ENCODE measurements around the gene DNAI4.
"Not testable (repeated sequence)": the region's sequence is repeated elsewhere in the genome, so short reads cannot be mapped to it uniquely, and the experiment has no call there.

The DNAI4 gene

DNA sequence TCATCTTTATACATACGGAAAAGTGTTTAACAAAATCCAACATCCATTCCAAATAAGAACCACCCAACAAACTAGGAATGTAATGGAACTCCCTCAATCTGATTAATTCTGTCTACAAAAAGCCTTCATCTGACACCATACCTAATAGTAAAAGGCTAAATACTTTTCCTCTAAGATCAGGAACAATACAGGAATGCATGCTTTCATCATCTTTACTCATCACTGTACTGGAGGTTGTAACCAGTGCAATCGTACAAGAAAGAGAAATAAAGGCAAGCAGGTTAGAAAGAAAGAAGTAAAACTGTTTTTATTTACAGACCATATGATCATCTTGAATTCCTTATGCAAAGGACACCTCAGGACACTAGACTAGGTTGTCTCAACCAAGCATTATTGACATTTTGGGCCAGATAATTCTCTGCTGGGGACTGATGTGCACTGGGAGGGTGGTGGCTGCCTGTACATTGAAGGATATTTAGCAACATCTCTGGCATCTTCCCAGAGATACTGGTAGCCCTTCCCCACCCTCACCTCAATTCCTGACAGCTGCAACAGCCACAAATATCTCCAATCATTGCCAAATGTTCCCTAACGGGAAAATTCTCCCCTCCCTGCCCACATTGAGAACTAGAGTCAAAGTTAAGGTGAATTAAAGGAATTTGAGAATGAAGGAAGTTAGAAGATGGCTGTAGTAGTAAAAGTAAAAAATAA lies 93.0 kb downstream of the DNAI4 start:
- no peak for DNase-seq

DNA sequence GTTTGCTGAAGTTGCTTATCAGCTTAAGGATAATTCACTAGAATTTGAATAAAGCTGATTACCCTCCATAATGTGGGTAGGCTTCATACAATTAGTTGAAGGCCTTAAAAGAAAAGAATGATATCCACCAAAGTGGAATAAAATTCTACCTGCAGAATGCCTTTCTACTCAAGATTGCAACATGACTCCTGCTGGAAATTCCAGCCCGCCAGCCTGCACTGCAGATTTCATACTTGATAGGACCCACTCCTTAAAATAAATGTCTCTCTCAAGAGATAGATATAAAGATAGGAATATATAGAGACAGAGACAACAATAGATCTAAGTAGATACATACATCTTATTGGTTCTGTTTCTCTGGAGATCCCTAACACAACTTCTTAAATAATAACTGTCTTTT lies 99.9 kb downstream of the DNAI4 start:
- DNase-seq = no peak

DNA sequence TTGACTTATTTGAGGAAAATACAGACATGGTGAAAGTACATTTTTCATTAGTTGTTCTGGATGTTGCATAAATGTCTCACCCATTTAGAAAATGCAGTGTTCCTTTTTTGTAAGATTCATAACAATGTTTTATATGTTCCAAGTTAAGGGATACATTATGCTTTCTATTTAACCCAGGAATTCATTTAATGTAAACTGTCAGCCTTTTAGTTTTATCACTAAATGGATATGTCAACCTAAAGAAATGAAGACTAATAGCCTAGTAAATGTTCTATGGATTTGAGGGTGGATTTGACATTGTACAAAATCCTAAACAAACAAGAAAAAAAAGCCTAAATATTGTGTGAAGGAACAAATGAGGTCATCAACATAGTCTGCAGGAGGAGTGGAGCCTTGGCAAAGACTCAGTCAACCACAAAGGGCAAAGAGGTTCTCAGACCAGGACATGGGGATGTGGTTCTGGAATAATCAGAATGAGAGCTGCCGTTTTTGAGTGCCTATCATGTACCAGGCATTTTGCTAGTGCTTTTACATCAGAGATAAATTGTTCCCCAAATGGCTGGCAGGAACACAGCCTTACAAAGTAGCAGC lies 114.8 kb downstream of the DNAI4 start:
- DNase-seq = no peak

DNA sequence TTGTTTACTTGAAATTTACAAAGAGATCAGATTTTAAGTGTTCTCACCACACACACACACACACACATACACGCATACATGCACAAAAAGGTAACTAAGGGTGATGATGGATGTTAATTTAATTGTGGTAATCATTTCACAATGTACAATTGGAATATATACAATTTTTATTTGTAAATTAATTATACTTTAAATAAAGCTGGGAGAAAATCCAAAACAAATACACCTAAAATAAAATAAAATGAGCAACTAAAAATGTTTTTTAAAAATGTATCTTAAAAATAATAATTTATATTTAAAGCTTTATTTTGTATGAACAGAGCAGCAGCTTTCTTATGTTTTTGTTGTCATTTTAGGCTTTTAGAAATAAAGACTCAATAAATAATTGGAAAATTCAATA lies 115.4 kb downstream of the DNAI4 start:
- DNase-seq = no peak

DNA sequence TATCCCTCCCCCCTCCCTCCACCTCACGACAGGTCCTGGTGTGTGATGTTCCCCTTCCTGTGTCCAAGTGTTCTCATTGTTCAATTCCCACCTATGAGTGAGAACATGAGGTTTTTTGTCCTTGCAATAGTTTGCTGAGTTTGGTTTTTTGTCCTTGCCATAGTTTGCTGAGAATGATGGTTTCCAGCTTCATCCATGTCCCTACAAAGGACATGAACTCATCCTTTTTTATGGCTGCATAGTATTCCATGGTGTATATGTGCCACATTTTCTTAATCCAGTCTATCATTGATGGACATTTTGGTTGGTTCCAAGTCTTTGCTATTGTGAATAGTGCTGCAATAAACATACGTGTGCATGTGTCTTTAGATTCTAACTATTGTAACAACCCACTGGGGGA lies 128.8 kb downstream of the DNAI4 start:
- not testable (repeated sequence) for DNase-seq

DNA sequence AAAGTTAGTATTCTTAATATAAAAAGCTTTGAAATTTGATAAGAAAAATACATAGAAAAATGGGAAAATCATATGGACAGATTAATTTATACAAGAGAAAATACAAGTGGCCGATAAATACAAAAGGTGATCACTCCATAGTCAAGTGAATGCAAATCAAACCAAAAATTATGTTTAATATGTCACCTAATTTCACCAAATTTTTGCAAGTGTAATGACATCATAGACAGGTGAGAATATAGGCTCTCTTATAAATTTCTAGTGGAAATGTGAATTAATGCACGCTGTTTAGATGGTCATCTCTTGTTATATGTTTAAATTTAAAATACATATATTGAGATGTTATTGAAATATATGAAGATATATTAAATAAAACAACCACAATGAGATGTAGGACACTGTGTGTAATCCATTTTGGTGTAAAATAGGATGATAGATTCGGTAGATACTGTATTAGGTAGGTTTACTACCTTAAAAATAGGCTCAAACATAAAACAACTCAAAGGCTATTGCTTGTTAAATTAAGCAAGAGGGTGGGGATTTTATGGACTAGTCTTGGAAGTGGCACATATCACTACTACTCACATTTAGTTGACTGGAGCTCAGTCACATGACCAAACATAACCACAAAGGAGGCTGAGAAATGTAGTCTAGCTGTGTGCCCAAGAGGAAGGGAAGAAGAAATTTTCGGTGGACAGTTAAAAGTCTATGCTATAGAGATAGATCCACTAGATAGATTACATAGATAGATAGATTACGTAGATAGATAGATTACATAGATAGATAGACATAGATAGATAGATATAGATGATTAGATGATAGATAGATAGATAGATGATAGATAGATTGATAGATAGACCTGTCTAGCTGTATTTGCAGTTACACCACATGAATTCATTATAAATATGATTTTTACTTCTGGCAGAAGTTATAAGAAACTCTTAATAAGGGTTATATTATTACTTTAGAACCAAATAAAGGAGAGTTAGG lies 132.7 kb downstream of the DNAI4 start:
- no peak for DNase-seq

DNA sequence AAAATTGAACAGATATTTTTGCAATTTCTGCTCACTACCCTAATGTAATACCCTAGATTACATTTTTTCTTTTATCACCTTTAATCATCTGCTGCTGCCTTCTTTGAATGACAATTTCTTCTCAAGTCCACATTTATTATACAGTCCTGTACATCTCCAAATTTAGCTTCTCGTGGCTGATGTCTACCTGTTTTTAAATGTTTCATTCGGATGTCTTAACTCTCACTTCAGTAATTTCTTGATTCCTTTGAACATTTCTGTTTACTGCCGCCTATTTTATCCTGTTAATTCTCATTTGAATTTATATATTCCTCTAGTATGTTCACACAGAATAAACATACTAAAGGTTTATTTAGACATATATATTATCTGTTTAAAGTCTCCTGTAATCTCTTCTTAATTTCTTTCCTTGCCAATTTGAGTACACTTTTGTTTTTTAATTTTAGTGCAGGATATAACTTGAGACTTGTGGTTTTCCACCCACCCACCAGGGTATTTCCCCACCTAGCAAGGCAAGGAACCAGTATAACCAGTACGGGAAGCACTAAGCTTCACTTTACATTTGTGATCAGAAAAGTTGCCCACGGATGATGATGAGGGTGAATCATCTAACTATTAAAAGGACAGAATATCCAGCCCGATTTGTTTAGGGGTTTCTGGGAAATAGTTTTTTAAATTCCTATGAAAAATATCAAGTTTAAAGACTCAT lies 136.3 kb downstream of the DNAI4 start:
- DNase-seq = no peak

DNA sequence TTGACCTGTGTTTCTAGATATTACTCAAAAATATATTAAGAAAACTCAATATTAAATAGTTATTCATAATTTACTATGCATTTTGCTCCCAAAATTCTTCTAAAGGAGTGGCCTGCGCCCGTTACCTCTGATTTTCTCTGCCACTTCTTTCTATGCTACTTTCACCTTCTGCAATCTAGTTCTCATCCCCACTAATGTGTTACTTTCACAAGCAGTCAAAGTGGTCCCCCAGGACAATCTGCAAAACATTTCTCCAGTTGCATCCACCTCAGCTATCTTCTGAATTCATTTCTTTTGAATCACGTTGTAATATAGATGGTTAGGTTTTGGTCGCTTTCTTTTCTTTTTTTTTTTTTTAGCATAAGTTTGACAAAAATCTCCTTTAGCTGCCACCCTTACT lies 137.0 kb downstream of the DNAI4 start:
- no peak for DNase-seq

DNA sequence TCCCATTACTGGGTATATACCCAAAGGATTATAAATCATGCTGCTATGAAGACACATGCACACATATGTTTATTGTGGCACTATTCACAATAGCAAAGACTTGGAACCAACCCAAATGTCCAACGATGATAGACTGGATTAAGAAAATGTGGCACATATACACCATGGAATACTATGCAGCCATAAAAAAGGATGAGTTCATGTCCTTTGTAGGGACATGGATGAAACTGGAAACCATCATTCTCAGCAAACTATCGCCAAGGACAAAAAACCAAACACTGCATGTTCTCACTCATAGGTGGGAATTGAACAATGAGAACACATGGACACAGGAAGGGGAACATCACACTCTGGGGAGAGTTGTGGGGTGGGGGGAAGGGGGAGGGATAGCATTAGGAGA lies 138.9 kb downstream of the DNAI4 start:
- DNase-seq = not testable (repeated sequence)

DNA sequence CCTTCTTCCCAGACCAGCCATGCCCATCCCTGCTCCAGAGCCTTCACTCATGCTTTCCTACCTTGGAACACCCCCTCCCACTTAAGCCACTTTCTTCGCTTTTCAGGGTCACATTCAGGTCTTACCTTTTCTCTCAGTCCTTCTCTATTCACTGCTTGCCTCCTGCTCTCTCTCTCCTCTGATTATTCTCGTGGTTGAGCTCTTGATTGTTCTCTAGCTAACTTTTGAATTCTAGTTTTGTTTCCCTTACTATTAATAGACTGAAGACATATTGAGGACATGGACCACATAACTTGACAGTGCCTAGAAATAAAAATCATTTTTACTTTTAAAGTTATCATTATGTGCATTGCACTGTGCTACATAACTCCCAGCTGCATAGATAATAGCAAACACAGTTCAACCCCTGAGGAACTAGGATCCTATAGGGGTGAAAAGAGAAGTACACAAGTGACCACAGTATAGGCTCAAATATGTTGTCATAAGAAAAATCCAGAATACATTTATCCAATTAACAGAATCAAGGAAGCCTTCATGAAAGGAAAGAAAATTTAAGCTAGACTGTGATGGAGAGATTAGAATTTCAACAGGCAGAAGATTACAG lies 145.1 kb downstream of the DNAI4 start:
- no peak for DNase-seq

DNA sequence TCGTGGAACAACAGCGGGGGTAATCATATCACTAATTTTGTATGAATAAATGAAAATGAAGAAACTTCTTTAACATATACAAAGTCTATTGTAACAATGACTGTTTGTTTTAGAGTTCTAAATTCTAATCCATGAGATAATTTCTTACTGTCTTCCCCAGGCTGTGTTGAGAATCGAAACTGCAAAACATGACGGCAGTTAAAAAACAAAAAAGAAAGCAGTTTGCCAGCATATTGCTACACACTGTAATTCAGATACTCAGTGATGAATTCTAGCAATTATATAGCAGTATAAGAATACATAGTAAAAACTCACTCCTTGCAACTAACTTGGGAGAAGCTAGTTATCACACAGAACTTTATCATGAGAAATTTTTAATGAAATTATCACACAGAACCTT lies 145.7 kb downstream of the DNAI4 start:
- DNase-seq = no peak

DNA sequence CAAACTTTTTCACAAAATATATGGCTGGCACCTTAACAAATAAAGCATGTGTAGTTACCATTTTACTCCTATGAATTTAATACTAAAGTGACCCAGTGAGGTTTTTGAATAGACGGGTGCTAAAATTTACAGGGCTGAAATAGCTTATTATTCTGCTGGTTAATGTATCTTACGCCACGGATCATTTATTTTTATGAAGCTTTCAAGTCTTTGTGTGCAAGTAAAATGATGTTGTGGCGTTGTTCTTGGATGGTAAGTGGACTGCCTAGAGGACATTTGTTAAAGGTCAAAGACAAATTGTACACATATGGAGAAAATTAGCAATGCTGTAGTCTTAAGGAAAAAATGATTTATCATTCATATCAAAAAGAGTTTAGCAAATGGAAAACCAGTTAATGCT lies 146.4 kb downstream of the DNAI4 start:
- DNase-seq = no peak

DNA sequence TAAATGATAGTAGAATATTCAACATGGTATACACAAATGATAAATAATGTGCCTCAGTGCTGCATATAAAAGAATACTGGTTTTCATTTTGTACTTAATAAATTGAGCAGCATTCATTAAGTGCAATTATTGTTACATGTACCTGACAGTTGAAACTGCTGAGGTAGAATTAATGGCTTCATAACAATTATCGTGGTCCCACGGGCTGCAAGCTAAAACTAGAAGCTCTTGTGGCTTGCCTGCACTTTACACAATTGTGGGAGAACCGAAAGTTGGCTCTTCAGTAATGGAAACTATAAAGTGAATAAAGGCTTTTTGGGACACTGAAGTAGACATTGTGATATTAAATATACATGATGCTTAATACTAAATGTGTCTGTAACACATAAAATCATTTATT lies 146.8 kb downstream of the DNAI4 start:
- no peak for DNase-seq

DNA sequence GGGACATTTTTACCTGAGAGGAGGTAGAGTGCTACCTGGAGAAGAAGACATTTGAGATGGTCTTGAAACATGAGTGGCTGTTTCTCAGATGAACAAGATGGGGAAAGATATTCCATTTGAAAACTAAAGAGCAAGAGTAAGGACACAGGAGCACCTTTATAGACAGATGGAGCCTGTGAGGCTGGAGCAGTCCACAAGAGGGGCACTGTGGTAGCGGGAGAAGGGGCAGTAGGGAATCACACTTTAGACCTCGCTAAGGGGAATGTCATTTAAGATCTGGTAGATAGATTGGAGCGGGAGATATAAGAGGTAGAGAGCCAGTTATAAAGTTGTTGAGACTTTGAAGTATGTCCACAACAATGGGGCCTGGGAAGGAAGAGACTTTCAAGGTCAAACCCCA lies 149.0 kb downstream of the DNAI4 start:
- DNase-seq = no peak

DNA sequence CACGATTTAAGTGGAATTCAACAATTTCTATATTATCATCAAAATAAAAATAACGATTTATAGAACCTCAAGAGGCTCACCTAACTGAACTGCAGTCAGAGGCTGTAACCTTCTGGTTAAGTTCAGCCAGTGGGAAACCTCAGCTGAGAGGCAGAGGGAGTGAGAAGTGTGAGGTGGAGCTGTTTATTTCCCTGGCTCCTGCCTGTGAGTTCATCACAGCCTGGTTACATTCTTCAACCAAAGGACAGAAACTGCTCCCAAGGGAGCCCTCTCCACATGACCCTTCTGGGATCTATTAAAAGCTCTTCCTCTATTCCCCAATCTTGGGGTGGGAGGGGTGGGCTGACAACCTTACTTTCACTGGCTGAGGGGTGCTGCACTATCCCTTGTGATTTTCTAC lies 150.2 kb downstream of the DNAI4 start:
- no peak for DNase-seq

DNA sequence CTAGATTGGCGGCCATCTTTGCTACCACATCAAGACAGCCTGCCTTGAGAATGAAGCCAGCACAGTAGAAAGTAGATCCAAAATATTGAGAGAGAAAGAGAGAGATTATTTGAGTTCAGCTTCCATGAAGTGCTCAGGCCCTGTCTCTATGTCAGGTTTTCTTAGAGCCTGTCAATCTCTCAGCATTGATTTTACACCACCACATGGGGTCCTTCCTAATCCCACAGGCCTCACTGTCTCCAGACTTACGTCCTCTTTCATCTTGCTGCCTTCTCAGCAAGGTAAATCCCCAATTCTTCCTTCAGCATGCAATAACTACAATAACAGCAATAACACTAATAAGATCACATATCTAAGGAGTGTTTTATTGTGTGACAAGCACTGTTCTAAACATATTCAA lies 151.4 kb downstream of the DNAI4 start:
- DNase-seq = no peak

DNA sequence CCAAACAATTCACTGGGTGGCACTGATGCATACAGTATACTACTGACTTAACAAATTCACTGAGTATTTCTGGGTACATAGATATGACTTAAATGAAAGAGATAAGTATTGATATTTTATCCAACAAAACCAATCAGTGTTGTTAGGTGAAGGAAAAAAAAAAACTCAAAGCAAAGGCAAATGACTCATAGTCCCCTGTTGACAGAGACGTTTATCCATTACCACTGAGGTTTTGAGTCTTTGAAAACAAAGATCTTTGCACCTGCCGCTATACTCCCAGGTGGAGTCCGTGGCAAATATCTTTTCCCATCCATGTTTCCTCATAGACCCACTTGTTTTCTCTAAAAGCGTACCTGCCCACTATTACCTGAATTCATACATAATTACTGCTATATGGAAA lies 154.0 kb downstream of the DNAI4 start:
- DNase-seq = no peak

DNA sequence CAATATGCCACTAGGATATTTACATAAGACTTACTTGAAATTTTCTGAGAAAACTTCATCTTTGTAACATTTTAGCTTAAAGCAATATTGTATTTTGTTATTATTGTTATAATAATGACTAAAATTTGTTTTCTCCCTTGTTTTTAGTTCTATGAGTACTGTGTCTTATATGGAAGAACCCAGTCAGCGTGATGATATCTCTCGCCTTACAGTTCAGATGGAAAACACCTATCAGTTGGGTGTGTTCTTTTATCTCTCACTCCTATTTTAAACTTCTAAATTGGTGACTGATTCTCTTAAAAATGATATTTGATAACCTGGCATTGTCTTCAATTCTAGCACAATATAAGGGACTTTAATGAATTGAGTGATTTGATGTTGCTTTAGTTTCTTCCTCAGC lies 154.4 kb downstream of the DNAI4 start:
- no peak for DNase-seq

DNA sequence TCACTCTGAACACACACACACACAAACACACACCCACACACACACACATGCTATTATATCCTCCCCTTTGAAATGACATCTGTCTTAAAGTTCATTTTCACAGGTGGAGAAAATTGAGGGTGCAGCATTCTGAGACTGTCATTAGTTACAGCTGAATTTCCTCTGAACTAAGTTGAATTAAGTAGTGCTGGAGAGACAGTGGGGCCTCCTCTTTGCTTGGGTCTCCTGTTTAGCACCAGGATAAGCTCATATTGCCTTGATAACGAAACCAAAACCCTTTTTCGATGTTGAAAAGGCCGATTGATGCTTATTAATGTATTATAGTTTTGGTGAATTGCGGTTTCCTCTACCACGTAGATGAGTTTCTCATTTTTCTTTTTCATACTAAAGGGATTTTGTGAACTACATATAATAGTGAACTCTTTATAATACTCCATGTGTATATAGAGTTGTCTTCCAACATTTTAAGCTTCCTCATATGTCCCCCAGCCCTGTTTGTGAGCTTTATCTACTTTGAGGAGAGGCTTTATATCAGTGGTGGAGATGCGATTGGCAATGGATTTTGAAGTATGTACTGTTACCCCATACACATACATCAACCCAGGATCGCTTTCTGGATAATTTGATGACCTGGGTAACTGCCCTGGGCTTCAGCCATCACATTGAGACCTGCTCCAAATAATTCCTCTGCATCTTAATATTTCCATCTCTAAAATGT lies 155.0 kb downstream of the DNAI4 start:
- DNase-seq = no peak

DNA sequence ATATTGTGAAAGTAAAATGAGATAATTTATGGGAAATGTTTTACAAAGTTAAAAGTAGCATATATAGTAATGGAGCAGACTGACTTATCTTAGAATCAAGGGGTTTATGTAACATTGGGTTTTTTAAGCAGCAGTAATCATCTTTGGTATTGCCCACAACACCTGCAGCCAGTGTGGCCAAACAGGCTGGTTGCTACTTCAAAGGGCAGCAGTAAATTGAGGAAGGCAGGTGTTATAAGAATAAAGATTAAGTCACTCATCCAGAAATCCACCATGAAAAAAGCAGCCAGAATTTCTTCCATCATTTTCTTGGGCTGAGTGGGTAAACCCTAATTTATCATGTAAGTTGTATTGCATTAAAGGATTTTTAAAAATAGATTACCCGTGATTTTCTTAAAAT lies 155.7 kb downstream of the DNAI4 start:
- DNase-seq = no peak

DNA sequence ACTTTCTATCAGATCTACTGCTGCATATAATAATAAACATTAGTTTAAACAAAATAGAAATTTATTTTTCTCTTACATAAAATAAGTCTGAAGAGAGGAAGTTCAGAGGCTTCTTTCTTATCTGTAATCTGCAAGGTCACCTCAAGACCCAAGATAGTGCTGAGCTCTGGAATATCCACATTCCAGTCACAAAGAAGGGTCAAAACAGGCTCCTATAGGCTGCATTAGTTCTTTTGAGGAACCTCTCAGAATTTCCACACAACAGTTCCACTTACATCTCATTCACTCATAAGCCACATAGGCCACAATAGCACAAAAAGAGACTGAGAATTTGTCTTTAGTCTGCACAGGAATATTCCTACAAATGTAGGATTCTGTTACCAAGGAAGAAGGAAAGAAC lies 157.0 kb downstream of the DNAI4 start:
- DNase-seq = no peak

DNA sequence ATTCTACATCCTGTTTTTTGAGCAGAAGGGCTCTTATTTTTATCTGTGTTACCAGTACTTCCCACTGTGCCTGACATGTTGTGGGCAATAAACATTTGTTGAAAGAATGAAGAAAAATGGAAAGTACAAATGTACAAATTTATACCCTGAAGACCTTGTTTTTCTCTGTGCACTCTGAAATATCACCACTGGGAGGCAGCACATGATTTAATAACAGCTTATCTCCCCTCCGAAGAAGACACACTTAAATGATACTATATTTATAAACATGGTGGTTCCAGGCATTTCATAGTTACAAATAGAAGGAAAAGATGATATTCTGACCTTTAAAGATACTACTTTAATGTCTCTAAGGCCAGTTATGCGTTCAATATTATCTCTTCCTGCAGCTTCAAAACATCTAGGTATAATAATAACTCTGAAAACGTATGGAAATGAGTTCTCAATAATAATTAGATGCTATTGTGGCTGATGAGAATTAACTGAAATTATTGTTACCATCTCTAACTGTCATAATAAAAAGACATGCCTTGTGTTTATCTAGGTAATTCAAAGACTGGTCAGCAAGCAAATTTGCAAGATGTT lies 159.6 kb downstream of the DNAI4 start:
- peak; percentile 33 for DNase-seq

Measured in activated CD4-positive, CD25-positive, alpha-beta regulatory T cell treated with anti-CD3 and anti-CD28 coated beads, Interleukin-2, amount 50 U/mL, for 72 hours (primary cell).